HG03354 (cell line): Measurements from ENCODE around the gene NKD1.

Experiments used
- ATAC-seq: cut with Tn5 transposase; IDR thresholded peaks from one replicate; pipeline ENCODE4 v1.9.1; 2021; ENCODE audit warnings: mild to moderate bottlenecking; ENCODE audit not compliant: unreplicated experiment, poor library complexity, severe bottlenecking

Gene NKD1

DNA sequence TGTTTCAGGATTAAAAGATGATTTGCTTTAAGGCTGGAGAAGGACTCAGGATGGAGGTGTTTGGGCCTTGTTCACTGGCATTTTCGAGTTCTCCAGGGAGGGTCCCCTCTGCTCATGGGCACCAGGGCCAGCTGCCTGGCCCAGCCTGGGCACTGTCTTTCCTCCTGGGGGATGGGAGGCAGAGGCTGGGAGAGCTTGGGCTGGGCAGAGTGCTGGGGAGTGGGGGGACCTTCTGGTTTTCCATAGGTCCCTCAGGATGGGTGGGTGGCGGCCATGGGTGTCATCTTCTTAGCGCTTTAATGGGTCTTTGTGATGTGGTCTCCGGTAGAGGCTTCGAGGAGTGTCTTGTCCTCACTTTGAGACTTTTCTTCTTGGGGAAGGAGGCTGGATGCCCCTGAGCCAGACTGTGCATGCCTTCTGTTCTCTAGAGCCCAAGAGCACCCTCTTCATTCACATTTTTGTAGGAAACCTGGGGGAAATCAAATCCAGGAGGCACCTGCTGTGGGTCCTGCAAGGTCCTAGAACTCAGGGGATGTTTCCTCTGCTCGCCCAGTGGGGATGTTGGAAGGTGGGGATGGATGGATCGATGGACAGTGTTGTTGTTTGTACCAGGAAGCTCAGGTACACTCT lies 5.7 kb downstream of the NKD1 start:
- ATAC-seq, result no peak

DNA sequence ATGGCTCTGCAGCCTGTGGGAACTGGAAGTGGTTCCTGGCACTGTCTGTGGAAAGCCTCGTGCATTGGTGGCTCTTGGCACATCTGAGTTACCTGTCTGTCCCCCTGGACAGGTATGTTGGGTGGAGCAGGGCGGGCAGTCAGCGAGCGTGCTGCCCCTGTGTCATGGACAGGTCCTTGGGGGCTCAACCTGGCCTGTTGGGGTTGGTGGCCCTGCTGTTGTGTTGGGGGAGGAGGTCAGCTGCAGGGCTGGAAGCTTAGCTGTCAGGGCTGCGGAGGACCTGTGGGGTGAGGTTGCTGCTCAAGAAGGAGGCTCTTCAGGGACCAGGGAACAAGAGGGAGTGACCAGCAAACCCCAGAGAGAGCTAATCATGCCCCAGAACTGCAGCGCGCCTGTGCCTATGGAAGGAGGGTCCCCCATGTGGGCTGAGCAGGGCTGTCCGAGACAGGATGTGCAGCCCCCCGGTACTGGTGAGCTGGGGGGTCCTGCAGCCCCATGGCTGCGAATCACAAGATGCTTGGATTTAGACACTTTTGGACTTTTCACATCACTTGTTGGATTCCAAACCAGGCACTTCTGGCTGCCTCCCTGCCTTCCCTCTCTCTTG lies 7.2 kb downstream of the NKD1 start:
- no peak for ATAC-seq

DNA sequence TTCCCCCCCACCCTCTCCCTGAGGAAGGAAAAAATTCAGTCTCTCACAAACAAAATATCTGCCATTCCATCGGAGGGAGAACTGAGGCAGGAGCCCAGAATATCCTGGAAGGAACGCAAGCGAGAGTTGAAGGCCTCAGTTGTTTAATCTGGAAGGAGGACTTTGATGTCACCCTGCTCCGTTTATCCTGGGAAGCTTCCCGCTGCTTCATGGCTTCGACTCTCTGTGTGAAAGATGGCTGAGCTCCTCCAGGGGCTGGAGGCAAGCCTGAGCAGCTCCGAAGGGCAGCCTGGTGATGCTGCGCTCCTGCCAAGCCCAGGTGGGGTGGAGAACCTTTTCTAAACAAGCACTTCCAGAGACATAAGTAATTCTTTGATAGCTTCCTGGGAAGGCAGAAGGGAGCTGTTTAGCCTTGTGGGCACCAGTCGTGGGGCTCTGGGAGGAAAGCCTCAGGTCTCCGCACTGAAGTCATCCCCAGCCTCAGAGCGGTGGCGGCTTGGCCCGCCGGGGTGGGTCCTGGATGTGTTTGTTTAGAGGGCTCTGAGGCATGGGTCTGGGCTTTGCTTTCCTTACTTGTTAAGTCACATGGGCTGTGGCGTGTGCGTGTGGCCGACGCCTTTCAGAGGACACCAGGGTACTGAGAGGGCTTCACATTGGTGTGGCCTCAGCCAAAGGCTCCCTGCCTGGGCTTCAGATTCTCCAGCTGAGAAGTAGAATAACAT lies 7.9 kb downstream of the NKD1 start:
- no peak for ATAC-seq

DNA sequence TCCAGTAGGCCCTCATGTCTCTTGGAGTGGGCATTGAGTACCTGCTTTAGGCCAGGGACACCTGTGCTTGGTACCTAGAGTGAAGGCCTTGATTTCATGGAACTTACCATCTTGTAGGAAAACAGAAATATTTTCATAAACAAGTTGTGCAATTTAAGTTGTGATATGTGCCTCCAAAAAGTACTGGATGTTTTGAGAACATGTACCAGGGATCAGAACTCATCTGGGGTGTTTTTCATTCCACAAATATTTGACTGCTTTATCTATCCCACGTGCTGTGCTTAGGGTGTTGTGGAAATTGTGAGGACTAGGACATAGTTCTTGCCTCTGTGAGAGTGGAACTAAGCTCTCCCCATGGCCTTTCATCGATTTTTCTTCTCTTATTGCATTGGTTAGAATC lies 8.8 kb downstream of the NKD1 start:
- no peak for ATAC-seq

DNA sequence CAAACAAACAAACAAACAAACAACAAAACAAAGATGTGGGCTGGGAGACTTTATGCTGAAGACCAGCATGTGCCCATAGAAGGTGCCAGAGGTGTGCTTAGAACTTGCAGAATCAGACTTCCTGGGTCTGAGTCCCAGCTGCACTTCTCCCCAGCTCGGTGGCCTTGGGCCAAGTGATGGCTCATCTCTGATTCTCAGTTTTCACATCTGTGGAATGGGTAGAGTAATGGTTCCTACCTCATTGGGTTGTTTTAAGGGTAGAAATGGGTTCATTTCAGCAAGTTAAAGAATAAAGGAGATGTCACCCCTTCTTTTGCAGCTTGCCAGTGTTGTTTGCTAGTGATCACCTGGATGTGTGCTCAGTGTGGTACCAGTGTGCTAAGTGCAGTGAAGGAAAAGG lies 10.7 kb downstream of the NKD1 start:
- ATAC-seq, result no peak

GRCh38 chr16:50559342-50559741 lies 11.1 kb downstream of the NKD1 start:
- no peak for ATAC-seq

GRCh38 chr16:50559804-50560514 lies 11.8 kb downstream of the NKD1 start:
- no peak for ATAC-seq

GRCh38 chr16:50560903-50561863 lies 13.0 kb downstream of the NKD1 start:
- no peak for ATAC-seq

- no peak for ATAC-seq
Observed at GRCh38 chr16:50562657-50563056, 14.5 kb downstream of the NKD1 start.

- no peak for ATAC-seq
Observed at GRCh38 chr16:50563989-50564388, 15.8 kb downstream of the NKD1 start.

- ATAC-seq, result no peak
Observed at GRCh38 chr16:50565428-50565827, 17.2 kb downstream of the NKD1 start.

- ATAC-seq, result no peak
Observed at GRCh38 chr16:50566014-50566962, 18.1 kb downstream of the NKD1 start.

DNA sequence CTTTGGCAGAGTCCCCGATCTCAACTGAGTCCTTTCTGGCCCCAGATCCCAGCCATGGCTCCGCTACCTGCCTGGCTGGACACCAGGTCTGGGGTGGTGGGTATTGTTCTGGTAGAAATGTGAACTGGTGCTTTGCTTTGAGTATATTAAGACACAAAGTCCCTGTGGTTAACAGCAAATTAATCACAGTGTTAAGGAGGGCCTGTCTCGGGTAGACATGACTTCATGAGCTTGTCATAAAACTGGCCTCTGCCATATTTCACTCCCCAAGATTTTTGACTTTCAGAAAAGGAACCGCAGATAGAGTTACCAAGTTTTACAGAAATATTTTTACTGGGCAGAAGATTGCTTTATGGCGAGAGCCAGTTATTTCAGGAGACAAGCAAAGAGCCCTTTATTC lies 19.5 kb downstream of the NKD1 start:
- ATAC-seq, result no peak

DNA sequence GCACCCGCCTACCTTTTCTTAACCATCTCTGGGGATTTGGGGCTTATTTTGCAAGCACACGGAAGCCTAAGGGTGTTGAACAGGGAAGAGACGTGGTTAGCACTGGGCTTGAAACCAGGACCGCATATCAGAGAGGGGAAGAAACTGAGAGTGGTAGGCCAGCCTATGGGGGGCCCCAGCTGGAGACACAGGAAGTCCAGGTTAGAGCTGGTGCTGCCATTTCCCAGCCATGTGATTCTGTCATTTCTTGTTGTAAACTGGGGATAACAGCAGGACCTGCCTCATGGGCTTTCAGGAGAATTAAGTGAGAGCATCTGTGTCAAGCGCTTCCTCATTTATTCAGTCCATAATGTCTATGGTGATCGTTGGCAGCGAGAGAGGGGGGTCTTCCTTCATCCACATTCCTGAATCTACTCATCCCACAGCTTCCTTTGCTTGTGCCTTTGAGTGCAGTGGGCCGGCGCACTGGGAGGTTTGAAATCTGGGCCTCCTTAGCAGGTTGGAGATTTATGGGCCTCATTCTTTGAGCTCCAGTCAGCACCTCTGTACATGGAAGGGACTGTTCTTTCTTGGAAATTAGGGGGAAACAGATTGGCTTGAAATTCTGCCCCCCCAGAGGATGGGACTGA lies 20.1 kb downstream of the NKD1 start:
- ATAC-seq, result no peak

GRCh38 chr16:50570354-50570753 lies 22.2 kb downstream of the NKD1 start:
- no peak for ATAC-seq

DNA sequence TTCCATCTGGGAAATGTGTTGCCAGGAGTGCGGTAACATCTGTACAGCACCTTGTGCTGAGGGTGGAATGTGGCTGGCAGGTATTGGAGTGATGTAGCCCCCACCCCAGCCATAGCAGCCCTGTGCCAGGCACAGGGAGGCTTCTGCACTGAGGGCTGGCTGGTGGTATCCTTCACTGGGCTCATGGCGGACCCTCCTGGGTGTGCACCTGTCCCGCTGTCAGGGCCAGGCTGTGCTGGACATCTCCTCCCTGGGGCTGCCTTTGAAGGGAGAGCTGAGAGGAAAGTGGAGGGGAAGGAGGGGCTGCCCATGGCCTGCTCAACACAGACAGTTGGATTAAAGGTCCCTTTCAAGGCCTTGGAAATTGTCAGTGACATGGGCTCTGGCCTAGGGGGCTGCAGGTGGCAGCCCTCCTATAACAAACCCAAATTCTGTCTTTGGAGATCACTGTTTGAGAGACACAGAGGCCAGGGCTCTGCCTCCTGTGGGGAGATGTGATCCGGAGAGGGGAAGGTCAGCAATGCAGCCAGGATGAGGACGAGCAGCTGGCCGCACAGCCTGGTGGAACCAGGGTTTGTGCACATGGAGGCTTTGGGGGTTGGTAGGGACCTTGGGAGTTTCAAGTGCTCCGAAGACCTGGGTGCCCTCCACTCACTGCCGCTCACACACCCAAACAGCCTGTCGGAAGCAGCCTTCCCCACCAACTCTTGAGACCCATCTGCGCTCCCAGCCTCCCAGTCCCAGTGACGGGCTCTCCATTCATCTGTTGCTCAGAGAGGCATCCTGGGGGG lies 22.8 kb downstream of the NKD1 start:
- no peak for ATAC-seq

DNA sequence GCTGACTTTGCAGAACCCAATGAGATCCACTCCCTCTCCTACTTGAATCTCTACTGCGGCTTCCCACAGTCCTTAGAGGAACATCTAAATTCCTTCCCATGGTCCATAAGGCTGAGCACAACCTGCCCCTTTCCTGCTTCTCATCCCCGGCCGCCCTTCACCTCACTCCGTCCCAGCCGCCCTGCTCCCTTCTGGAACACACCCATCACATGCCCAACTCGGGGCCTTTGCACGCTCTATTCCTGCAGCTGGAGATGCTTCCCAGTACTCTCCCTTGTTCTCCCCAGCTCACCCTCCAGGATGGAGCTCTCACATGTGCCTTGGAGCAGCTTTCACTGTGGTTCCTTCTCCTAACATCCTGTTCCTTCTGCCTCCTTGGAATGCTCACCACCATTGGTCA lies 23.6 kb downstream of the NKD1 start:
- ATAC-seq, result no peak
